ENCODE data around the gene A4GNT. TPM values are rescaled to one million over a fixed set of nuclear protein-coding genes. Genes with fewer than 3 reads are reported as not detected.
A peak's percentile ranks its signal among the peaks of the same experiment; 100 is the strongest.

A4GNT gene
- total RNA-seq, 1 donor from 2014 or later = not detected

DNA sequence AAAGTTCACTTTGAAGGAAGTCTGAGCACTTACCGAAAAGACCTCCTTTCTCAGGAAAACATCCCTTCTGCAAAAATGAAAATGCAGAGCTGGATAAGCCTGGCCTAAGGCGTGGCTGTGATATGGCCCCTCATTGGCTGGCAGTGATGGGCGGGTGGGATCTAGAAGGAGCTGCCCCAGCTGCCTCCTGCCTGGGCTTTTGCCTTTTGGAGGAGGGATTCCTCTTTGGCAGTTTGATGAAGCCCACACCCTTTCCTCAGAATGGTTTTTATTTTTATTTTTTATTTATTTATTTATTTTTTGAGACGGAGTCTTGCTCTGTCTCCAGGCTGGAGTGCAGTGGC, 12.8 kb downstream of the A4GNT start:
- H3K27ac Mint-ChIP-seq = no peak overlapping the region
- ChIA-PET POLR2A (no interaction called here), CTCF (interaction anchor here (0.8 to 2.7 kb wide), 6 partner anchors 8 to 52 kb away, joined by 3 to 12 read pairs (median 4); no protein-coding TSS in a partner anchor)
- no peaks in the 10 kb centered on the region for H3K36me3 Mint-ChIP-seq (ENCODE audit: low read depth)
- no peak overlapping the region for H3K4me3 Mint-ChIP-seq
- H3K4me1 Mint-ChIP-seq = peaks cover 9% of the 10 kb centered on the region
- DNase-seq = no peak
- ATAC-seq (ENCODE audit: low read depth) = no peak
- TF ChIP-seq, protein P1, sequence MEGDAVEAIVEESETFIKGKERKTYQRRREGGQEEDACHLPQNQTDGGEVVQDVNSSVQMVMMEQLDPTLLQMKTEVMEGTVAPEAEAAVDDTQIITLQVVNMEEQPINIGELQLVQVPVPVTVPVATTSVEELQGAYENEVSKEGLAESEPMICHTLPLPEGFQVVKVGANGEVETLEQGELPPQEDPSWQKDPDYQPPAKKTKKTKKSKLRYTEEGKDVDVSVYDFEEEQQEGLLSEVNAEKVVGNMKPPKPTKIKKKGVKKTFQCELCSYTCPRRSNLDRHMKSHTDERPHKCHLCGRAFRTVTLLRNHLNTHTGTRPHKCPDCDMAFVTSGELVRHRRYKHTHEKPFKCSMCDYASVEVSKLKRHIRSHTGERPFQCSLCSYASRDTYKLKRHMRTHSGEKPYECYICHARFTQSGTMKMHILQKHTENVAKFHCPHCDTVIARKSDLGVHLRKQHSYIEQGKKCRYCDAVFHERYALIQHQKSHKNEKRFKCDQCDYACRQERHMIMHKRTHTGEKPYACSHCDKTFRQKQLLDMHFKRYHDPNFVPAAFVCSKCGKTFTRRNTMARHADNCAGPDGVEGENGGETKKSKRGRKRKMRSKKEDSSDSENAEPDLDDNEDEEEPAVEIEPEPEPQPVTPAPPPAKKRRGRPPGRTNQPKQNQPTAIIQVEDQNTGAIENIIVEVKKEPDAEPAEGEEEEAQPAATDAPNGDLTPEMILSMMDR (IDR thresholded peaks at IDR 0.05) = no peak
- H3K9me3 Mint-ChIP-seq = peaks cover 6% of the 10 kb centered on the region
- peaks cover 38% of the 10 kb centered on the region for H3K27me3 Mint-ChIP-seq
- intact Hi-C loops (cut with micrococcal nuclease) = loop anchor here (1.0 kb wide), 1 partner anchor 51 kb away; no protein-coding TSS in a partner anchor

DNA sequence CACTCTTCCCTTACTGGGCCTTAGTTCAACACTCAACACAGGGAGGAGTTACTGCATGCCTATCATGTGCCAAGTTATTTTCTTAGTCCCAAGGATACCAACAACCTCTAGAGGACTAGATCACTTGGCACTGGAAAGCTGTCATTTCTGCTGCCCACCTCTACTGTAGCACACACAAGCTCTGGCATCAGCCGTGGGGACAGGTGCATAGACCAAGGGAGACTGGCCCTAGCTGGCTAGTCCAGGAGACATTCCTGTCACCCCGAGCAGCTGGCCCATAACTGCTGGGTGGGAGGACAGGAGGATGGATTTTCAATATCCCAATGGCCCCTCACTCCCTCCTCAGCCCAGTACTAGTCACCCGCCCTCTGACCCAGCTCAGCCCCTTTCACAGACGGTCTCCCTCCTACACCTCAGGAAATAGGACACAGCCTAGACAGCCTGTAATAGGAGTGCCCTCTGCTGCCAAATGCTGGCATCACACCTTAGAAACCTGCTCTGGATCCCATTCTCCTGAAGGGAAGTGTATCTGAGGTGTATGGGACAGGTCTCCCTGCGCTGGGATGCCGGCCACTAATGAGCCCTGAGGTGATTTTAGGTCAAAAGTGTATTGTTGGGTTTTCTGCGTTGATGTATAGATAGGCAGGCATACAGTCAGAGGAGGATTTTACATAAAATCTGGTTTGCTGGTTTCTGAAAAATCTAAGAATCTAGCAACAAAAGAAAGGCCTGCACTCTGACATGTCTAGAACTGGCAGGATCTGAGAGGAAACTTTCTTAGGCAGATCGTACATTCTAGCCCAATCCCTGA, 13.4 kb downstream of the A4GNT start:
- CTCF ChIA-PET = interaction anchor here (0.8 to 2.7 kb wide), 8 partner anchors 9 to 52 kb away, joined by 3 to 12 read pairs (median 4); no protein-coding TSS in a partner anchor
- peaks cover 9% of the 10 kb centered on the region for H3K4me1 Mint-ChIP-seq
- no peak overlapping the region for H3K27ac Mint-ChIP-seq
- no peak overlapping the region for H3K4me3 Mint-ChIP-seq
- ATAC-seq (ENCODE audit: low read depth) (peak; percentile 76), DNase-seq (peak; percentile 26)
- peaks cover 4% of the 10 kb centered on the region for H3K9me3 Mint-ChIP-seq
- H3K36me3 Mint-ChIP-seq (ENCODE audit: low read depth) = no peaks in the 10 kb centered on the region
- intact Hi-C loops (cut with micrococcal nuclease) = loop anchor here (1.0 kb wide), 1 partner anchor 51 kb away; no protein-coding TSS in a partner anchor
- POLR2A ChIA-PET = no interaction called here
- TF ChIP-seq, protein P1 (IDR thresholded peaks at IDR 0.05) = no peak
- peaks cover 39% of the 10 kb centered on the region for H3K27me3 Mint-ChIP-seq

DNA sequence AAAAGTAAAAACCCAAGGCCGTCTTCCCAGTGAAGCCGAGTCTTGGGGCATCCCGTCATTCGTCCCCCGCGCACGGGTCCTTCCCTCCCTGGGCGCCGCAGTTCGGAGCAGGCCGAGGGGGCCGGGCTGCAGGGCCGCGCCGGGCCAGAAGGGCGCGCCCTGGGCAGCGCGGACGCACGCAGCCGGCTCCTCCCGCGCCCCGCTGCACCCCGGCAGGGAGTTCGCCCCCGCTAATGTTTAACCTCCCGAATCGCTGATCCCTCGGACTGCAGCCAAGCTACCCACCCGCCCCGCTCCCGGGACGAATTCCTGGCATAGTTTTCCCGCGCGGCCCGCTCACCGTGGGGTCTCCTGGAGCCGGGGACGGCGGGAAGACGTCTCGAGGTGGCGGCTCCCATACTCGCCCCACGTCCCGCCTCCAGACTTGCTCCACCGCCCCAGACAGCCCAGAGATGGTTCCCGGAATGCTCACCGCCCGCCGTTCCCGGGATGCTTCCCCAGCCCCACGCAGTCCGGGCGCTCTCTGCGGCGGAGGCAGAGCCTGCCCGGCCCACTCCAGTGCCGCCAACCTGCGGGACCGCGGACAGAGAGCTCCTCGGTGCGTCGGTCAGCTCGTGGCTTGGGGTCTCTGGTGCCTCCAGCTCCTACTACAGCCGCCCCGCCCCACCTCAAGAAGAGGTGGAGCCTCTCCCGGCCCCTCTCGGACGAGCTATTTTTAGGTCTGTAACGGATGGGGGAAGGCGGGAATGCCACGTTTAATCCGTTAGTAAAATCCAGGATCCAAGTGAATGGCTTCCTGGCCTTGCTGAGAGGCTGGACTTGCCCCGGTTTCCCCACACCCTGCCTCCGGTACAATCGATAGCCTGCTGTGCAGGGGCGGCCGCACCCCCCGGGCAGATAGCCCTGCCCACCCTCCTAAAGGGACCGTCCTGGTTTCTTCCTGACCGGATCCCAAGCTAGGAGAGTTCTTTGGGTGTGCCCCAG, 16.9 kb downstream of the A4GNT start, which contains the start of gene DZIP1L:
DZIP1L (minus strand) TSS at position 621 of the 984 bp plus-strand sequence. CDS start 11,637 bp downstream, outside the sequence.
- no peaks in the 10 kb centered on the region for H3K36me3 Mint-ChIP-seq (ENCODE audit: low read depth)
- TF ChIP-seq, protein P1 (IDR thresholded peaks at IDR 0.05) = no peak
- ATAC-seq (ENCODE audit: low read depth) (peak; percentile 82), DNase-seq (peak; percentile 27)
- intact Hi-C loops (cut with micrococcal nuclease) = no loop called here
- peaks cover 9% of the 10 kb centered on the region for H3K4me1 Mint-ChIP-seq
- no peaks in the 10 kb centered on the region for H3K9me3 Mint-ChIP-seq
- H3K4me3 Mint-ChIP-seq = peak within 1 kb of the TSS; percentile 82
- H3K27me3 Mint-ChIP-seq = peaks cover 48% of the 10 kb centered on the region
- H3K27ac Mint-ChIP-seq = no peak within 1 kb of the TSS
- CTCF ChIA-PET = interaction anchor here (0.9 to 1.5 kb wide), 3 partner anchors 18 to 800 kb away, joined by 3 to 4 read pairs (median 4); no protein-coding TSS in a partner anchor
- POLR2A ChIA-PET = interaction anchor here (0.6 kb wide), 1 partner anchor 72 kb away, joined by 8 read pairs; the partner anchor contains the start of gene ARMC8

DNA sequence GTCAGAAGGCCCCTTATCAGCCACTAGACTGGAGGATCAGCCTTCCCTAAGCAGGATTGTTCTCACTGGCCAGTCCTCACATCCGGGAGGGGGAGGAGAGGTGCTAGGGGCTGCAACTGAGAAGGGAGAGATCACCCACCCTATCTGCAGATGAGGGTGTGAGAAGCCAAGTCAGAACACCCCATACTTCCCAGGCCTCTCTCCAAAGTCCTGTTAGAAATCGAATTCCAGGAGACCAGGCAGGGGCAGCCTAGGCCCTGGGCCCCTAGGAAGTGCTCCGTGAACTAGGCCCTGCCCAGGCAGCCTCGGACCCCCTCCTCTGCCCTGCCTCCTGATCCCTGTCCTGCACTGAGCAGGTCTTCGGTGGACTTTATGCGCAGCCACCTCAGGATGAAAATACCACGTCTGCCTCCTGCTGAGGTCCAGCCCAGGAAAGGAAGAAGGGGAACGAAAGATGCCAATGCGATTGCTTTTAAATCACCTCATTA, 17.7 kb downstream of the A4GNT start:
- DNase-seq = no peak
- intact Hi-C loops (cut with micrococcal nuclease) = no loop called here
- peak overlapping the region; percentile 46 for H3K4me3 Mint-ChIP-seq
- CTCF ChIA-PET = no interaction called here
- TF ChIP-seq, protein P1 (IDR thresholded peaks at IDR 0.05) = no peak
- no peaks in the 10 kb centered on the region for H3K9me3 Mint-ChIP-seq
- POLR2A ChIA-PET = no interaction called here
- H3K36me3 Mint-ChIP-seq (ENCODE audit: low read depth) = no peaks in the 10 kb centered on the region
- no peak overlapping the region for H3K27ac Mint-ChIP-seq
- H3K27me3 Mint-ChIP-seq = peaks cover 46% of the 10 kb centered on the region
- peaks cover 9% of the 10 kb centered on the region for H3K4me1 Mint-ChIP-seq
- no peak for ATAC-seq (ENCODE audit: low read depth)
